Measurements from ENCODE around the gene VSIG10L2.

VSIG10L2 gene

GRCh38 chr11:125950178-125950490 lies 4.3 kb downstream of the VSIG10L2 start:
- H3K4me3 ChIP-seq (ENCODE audit: low read depth, low read length): no peak overlapping the region
- no peak for DNase-seq (ENCODE audit: low read depth, low spot score)
- TF ChIP-seq CTCF (IDR thresholded peaks at IDR 0.05; ENCODE audit: low read depth, low read length): no peak
- in situ Hi-C loops (cut with HindIII; ENCODE audit: low sequenced_read_pairs): no loop called here

GRCh38 chr11:125950696-125951651 lies 5.1 kb downstream of the VSIG10L2 start:
- TF ChIP-seq CTCF (IDR thresholded peaks at IDR 0.05; ENCODE audit: low read depth, low read length): no peak
- H3K4me3 ChIP-seq (ENCODE audit: low read depth, low read length): no peak overlapping the region
- in situ Hi-C loops (cut with HindIII; ENCODE audit: low sequenced_read_pairs): no loop called here
- DNase-seq (ENCODE audit: low read depth, low spot score): no peak

- in situ Hi-C loops (cut with HindIII; ENCODE audit: low sequenced_read_pairs): no loop called here
- no peak for TF ChIP-seq CTCF (IDR thresholded peaks at IDR 0.05; ENCODE audit: low read depth, low read length)
- DNase-seq (ENCODE audit: low read depth, low spot score): no peak
- H3K4me3 ChIP-seq (ENCODE audit: low read depth, low read length): no peak overlapping the region
Measured at GRCh38 chr11:125951731-125952130, 5.9 kb downstream of the VSIG10L2 start.

GRCh38 chr11:125952559-125952958 lies 6.7 kb downstream of the VSIG10L2 start:
- TF ChIP-seq CTCF (IDR thresholded peaks at IDR 0.05; ENCODE audit: low read depth, low read length): no peak
- in situ Hi-C loops (cut with HindIII; ENCODE audit: low sequenced_read_pairs): no loop called here
- no peak for DNase-seq (ENCODE audit: low read depth, low spot score)
- H3K4me3 ChIP-seq (ENCODE audit: low read depth, low read length): no peak overlapping the region

GRCh38 chr11:125952973-125953372 lies 7.1 kb downstream of the VSIG10L2 start:
- in situ Hi-C loops (cut with HindIII; ENCODE audit: low sequenced_read_pairs): no loop called here
- H3K4me3 ChIP-seq (ENCODE audit: low read depth, low read length): no peak overlapping the region
- DNase-seq (ENCODE audit: low read depth, low spot score): no peak
- TF ChIP-seq CTCF (IDR thresholded peaks at IDR 0.05; ENCODE audit: low read depth, low read length): no peak

GRCh38 chr11:125953401-125953935 lies 7.6 kb downstream of the VSIG10L2 start:
- DNase-seq (ENCODE audit: low read depth, low spot score): no peak

More at GRCh38 chr11:125953401-125953935, 7.6 kb downstream of the VSIG10L2 start:
- H3K4me3 ChIP-seq (ENCODE audit: low read depth, low read length): no peak overlapping the region
- no peak for TF ChIP-seq CTCF (IDR thresholded peaks at IDR 0.05; ENCODE audit: low read depth, low read length)
- in situ Hi-C loops (cut with HindIII; ENCODE audit: low sequenced_read_pairs): no loop called here

Data from astrocyte of the spinal cord (primary cell).